ENCODE data around the gene DNAH9.

DNA sequence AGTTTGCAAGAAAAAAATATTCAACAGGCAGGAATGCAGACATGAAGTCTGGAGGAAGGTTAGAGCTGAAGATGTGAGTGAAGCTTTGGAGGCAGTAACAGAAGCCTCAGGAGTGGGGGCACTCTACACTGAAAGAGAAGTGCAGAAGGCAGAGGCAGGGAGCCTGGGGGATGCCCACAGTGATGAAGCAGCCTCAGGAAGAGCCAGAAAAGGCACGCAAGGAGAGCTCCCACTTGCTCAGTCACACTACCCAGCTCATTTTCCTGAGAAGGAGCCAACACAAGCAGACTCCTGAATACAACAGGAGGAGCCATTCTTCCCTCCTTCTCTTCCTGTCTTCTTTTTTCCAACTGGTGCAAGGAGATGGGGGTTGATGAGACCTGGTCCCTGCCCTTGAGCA lies 45.1 kb upstream of the DNAH9 start:
- TF ChIP-seq, protein P1, sequence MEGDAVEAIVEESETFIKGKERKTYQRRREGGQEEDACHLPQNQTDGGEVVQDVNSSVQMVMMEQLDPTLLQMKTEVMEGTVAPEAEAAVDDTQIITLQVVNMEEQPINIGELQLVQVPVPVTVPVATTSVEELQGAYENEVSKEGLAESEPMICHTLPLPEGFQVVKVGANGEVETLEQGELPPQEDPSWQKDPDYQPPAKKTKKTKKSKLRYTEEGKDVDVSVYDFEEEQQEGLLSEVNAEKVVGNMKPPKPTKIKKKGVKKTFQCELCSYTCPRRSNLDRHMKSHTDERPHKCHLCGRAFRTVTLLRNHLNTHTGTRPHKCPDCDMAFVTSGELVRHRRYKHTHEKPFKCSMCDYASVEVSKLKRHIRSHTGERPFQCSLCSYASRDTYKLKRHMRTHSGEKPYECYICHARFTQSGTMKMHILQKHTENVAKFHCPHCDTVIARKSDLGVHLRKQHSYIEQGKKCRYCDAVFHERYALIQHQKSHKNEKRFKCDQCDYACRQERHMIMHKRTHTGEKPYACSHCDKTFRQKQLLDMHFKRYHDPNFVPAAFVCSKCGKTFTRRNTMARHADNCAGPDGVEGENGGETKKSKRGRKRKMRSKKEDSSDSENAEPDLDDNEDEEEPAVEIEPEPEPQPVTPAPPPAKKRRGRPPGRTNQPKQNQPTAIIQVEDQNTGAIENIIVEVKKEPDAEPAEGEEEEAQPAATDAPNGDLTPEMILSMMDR (IDR thresholded peaks at IDR 0.05; ENCODE audit: low read depth, low read length) = no peak
- no peak for TF ChIP-seq EZH2phosphoT487 (IDR thresholded peaks at IDR 0.05; ENCODE audit: low read depth)

All from OCI-LY3 (cell line).